ENCODE measurements around the gene AFP.

- TF ChIP-seq CTCF (optimal IDR thresholded peaks at IDR 0.05 in 1 of 3, IDR thresholded peaks at IDR 0.05 in 1 of 3, conservative IDR thresholded peaks at IDR 0.05 in 1 of 3; ENCODE audit: extremely low read depth in 1 of 3, insufficient read depth in 2 of 3, low read length in 3 of 3) (no peak), EZH2 (IDR thresholded peaks at IDR 0.05; ENCODE audit: low read length) (no peak)
Observed at GRCh38 chr4:73416423-73417087, 19.5 kb upstream of the AFP start.

Data from keratinocyte (primary cell).